Left renal pelvis (tissue), 4 donors: ENCODE data around the gene GHDC. TPM values are rescaled to one million over a fixed set of nuclear protein-coding genes. Genes with fewer than 3 reads are reported as not detected.
"Not testable (repeated sequence)": the region's sequence is repeated elsewhere in the genome, so short reads cannot be mapped to it uniquely, and the experiment has no call there.

Source experiments
- DNase-seq, 4 donors: peaks; one replicate each; pipeline ENCODE4 v3.0.0-alpha.2; 2013; ENCODE audit warnings: low read depth in 4 of 4, low spot score in 3 of 4
- polyA plus RNA-seq, 4 donors: library from polyadenylated mRNA; unstranded; fragments of 120-200 nt; gene quantifications; one replicate each; pipeline ENCODE4 v1.2.1, GENCODE V29; 2013; ENCODE audit not compliant: insufficient read length in 4 of 4

GHDC gene, protein sequence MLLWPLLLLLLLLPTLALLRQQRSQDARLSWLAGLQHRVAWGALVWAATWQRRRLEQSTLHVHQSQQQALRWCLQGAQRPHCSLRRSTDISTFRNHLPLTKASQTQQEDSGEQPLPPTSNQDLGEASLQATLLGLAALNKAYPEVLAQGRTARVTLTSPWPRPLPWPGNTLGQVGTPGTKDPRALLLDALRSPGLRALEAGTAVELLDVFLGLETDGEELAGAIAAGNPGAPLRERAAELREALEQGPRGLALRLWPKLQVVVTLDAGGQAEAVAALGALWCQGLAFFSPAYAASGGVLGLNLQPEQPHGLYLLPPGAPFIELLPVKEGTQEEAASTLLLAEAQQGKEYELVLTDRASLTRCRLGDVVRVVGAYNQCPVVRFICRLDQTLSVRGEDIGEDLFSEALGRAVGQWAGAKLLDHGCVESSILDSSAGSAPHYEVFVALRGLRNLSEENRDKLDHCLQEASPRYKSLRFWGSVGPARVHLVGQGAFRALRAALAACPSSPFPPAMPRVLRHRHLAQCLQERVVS
- polyA plus RNA-seq: 10 to 100 TPM in 3 of 4 donors, 1 to 10 TPM in 1; 7.6 to 22.3 (median 15.8) TPM

DNA sequence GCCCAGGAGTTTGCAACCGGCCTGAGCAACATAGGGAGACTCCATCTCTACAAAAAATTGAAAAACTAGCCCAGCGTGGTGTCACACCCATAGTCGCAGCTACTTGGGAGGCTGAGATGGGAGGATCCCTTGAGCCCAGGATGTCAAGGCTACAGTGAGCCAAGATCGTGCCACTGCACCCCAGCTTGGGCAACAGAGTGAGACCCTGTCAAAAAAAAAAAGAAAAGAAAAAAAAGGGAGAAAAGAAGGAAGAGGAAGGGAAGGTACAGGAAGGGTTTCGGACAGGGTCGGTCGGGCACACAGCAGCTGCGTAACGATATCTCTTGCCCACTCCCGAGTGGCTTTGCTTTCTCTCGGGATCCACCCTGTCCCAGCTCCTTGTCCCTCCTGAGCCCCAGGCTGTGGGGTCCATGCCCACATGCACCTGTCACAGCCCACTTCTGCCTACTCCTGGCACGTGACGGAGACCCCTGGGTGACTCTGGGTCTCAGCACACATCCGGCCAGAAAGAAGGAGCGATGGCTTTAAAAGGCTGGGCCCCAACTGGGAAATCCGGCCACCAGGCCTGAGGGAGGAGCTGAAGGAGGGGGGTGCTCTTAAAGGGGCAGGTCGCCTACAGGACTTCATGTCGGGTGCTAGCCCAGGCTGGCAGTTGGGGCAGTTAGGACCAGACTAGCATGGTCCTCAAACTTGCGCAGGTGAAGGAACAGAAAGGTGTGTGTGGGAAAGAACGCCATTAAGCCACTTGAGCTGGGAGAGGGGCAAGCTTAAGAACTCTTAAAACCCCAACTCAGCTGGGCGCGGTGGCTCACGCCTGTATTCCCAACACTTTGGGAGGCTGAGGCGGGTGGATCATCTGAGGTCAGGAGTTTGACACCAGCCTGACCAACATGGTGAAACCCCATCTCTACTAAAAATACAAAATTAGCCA, at the start of gene GHDC:
Gene GHDC (minus strand): TSS at position 526 of the 931 bp plus-strand sequence. CDS start 913 bp downstream, outside the sequence.
- DNase-seq: peak; percentile 65 to 76 (median 75)

DNA sequence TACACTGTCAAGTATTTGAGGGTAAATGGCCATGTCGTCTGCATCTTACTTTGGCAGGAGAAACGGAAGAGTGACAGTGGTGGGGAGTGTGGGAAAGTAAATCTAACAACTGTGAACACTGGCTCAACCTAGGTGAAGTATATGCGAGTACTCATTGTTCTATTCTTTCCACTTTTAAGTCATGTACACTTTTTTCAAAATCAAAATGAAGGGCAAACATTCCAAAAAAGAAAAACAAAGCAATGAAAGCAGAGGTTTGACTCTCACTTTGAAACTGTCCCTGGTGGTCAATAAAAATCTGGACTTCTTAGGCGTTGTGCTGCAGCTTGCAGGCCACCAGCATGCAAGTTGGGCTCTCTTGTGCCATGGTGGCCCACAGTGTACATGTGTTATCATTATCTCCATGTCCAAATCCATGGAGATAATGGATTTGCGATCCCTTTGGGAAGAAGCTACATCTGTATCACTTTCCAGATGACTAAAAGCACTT, 49.2 kb upstream of the GHDC start:
- no peak for DNase-seq

DNA sequence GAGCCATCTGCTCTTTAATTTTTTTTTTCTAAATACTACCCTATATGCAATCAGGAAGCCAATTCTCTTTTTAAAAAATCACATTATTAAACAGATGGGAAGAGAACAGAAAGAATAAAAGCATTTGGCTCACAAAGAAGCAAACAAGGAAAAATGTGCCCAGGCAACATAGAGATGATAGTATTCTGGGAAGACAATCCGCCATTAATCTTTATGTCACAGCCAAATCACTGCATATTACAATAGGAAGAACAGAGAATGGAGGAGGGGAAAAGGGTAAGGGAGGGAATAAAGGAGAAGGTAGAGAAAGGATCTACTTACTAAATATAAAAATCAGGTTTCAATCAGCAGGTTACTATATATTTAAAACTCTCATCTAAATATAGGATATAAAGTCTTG, 47.6 kb upstream of the GHDC start:
- DNase-seq: no peak

DNA sequence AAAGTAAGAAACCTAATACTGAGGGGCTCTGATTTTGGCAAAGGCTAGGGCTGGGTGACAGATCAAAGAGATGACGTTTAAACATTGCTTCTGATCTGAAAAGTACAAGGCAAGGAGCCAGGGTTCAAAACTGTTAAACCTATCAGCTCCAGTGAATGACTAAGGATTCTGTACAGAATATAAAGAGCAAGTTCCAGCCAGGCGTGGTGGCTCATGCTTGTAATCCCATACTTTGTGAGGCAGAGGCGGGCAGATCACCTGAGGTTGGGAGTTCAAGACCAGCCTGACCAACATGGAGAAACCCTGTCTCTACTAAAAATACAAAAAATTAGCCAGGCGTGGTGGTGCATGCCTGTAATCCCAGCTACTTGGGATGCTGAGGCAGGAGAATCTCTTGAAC, 46.6 kb upstream of the GHDC start:
- not testable (repeated sequence) for DNase-seq

DNA sequence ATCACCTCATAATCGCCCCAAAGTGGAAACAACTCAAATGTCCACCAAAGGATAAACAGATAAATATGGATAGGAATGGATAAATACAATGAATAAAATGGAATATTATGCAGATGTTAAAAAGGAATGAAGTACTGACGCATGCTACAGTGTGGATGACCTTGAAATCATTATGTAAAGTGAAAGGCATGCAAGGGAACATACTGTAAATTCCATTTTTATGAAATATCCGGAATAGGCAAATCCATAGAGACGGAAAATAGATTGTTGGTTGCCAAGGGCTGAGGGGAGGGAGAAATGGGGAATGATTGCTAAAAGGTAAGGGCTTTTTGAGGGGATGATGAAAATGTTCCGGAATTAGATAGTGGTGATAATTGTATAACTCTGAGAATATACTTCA, 45.9 kb upstream of the GHDC start:
- DNase-seq: no peak

DNA sequence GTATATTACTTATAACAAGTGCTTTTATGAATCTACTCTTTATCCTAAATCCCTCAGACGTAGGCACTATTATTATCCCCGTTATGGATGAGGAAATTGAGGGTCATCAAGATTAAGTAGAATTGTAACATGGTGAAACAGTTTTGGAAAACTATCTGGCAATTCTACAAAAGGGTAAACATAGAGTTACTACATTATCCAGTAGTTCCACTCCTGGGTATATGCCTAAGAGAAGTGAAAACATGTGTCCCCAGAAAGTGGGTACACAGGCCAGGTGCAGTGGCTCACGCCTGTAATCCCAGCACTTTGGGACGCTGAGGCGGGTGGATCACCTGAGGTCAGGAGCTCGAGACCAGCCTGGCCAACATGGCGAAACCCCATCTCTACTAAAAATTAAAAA, 45.3 kb upstream of the GHDC start:
- not testable (repeated sequence) for DNase-seq

DNA sequence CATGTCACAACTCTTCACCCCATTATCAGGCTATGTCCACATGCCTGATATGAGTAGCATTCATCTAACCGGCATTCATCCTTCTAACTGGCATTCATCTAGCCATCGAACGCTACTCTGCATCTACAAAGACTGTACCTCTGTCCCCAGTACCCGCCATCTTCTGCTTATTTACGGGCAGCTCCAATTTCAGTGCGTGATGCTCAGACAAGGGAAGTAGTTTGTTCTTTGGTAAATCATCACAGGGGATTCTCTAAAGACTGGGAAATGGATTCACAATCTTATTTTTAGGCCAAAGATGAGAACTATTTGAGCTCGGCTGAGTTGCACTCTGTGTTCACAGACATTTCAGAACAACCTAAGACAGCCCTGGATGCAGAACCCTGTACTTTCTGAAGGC, 42.5 kb upstream of the GHDC start:
- DNase-seq: no peak

DNA sequence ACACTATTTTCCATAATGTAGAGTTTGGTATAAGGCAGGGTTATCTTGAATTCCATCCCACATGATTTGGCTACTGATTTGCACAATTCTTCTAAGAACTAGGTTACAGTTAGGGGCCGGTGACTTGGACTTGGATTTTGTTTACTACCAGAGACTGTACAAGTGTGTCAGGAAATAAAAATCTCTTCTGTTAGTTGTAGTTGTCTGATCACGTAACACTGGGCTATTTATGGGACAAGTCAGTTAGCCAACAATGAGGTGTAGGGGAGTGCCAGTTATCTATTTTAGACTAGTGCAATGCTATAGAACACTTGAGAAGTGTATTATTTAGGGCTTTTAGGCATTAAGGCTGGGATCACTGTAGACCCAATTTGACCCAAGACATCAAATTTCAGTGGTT, 39.7 kb upstream of the GHDC start:
- DNase-seq: no peak

DNA sequence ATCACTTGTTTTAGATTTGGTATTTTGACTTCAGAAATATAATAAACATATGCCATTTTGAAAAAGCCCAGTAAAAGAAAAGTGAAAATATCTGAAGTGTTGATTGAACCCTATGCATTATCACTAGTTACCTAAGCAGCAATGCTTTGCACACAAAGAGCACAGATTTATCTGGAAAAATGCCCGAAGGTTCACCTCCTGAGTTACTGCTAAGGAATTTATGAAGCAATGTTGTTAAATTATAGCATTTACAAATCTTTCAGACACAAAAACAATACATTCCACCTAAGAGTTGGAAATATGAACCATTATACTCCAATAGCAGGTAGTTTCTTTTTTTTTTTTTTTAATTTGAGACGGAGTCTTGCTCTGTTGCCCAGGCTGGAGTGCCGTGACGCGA, 38.9 kb upstream of the GHDC start:
- DNase-seq: no peak

DNA sequence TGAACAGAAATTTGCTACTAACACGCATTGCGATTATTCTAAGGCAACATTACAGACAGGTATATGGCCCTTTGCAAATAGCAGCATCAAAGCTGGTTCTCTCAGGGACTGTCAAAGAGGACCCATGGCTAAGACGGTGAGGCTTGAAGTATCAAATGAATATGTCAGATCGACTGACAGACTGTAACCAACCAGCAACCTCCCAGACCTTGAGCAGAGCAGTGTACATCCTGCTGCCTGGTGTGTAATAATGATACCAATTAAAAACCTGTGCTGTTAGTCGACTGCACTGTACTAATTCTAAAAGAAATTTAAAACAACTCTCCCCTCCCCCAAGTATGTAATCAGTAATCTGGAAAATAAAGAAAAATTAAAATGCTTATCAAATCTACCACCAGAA, 35.9 kb upstream of the GHDC start:
- no peak for DNase-seq

DNA sequence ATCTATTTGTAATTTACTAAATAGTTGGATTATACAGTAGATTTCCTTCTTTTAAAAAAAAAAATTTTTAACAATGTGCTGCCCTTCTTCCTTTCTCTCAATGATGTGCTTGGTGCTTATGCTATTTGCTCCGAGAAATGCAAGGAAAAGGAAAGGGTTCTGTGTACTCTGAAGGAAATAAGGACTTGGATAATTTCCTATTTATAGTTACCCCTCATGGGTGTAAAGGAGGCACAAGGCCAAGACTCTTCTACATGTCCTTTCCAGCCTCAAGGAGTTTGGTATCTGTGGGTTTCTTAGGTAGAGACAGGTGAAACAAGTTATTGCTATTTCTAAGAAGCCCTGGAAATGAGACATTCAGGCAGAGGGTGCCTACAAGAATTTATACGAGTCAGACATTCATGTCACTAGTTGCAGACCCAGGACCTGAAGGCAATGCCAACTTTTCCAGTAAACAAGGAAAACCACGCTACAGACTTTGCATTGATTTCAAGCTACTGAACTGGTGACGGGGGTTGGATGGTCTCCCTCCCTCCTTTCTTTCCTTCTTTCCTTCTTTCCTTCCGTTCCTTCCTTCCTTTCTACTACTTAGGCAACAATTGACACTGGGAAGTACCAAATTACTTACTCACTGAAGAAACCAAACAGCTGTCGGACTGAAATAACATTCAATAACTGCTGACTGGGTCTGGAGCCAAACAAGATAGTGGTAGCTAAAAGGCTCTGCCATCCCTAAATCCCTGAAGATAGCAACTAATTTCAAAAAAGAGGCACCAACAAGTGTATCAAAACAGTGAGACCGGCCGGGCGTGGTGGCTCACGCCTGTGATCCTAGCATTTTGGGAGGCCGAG, 33.8 kb upstream of the GHDC start:
- no peak for DNase-seq

DNA sequence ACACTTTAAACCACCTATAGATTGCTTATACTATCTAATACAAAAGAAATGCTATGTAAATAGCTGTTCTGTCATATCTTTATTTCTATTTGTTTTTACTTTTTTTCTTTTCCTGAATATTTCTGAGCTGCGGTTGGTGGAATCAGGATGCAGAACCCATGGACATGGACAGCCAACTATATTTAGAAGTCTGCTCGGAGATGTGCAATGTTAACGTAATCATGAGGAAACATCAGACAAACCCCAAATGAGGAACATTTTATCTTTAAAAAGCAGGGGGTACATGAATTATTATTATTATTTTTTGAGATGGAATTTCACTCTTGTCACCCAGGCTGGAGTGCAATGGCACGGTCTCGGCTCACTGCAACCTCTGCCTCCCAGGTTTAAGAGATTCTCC, 31.4 kb upstream of the GHDC start:
- DNase-seq: no peak

DNA sequence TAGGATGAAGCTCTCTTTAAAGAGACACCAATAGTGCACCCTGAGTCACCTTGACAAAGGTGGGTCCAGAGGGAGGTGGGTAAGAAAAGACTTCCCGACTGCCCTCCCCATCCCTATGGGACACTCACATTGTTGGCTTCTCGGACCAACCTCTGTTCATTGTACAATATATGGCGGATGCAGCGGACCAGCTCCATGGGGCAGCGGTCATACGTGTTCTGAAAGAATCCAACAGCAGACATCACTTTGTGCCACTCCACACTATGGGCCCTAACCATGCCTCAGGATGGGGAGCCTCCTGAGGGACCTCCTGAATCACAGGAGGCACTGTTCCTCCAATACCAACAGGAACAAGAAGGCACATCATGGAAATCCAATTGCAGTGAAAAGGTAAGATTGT, 30.4 kb upstream of the GHDC start:
- no peak for DNase-seq

DNA sequence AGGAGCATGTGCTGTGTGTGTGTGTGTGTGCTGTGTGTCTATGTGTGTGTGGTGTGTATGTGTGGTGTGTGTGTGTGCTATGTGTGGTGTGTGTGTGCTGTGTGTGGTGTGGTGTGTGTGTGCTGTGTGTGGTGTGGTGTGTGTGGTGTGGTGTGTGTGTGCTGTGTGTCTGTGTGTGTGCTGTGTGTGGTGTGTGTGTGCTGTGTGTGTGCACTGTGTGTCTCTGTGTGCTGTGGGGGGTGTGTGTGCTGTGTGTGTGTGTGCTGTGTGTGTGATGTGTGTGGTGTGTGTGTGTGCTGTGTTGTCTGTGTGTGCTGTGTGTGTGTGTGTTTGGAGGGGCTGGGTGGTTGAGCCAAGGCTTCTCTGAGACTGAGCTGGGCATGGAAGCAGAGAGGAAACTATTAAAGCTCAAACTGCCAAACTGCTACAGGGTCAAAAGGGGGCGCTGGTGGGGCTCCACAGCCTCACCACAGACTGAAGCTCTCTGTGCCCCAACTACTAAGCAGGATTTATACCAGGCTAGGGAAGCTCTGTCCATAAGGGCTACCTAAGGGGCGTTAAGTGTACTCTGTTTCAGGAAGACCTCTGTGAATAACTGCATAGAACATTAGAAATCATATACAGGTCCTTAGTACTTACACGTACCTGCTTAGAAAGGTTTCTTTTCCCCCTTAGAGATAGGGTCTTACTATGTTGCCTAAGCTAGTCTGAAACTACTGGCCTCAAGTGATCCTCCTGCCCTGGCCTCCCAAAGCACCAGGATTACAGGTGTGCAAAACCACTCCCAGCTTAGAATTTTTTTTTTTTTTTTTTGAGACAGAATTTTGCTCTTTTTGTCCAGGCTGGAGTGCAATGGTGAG, 27.8 kb upstream of the GHDC start:
- no peak for DNase-seq

DNA sequence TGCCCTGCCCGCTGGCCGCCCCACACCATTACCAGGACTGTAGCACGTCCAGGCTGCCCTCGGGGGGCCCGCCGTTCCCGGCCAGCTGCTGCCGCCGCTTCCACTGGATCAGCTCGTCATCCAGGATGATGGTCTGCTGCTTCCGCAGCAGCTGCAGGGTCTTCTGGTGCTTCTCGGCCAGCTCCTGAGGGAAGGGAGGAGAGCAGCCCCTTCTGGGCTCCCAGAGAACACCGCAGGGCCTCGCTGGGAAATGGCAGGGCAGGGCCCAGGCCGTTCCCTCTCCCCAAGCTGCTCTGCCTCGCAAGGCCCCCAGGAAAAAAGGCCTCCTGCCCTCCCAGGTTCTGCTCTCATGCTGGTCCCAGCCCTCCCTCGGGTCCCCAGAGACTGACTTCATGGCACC, 25.0 kb upstream of the GHDC start:
- DNase-seq: not testable (repeated sequence)

DNA sequence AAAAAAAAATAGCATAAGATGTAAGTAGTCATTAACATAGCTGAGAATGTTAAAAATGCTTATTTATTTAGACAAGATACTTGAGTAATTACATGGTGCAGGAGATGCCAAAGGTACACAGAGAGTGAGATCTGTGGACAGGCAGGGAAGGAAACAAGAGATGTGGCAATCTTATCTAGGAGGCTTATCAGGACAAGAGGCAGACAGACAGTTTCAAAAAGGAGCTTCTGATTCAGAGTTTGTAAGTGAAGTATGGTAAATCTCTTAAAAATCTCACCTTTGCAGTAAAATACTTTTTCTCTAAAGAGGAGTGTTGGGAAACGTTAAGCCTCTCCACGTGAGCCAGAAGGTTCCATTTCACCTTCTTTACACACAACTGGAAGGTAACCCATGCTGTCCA, 19.9 kb upstream of the GHDC start:
- no peak for DNase-seq

DNA sequence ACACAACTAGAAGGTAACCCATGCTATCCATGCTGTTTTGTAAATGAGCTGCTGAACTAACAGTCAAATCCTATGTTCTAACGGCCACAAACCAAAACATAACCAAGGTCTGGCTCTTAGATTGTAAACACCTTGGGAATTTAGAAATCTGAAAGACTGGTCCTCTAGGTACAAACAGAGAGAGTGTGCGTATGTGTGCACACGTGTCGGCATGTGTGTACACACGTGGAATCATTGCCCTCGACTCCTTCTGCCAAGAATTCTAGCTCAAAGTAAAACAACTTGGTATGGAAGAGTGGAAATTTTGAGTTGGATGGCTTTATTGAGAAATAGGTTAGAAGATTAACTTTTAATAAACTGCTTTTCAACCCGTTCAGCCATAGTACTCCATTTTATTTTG, 18.1 kb upstream of the GHDC start:
- DNase-seq: no peak

DNA sequence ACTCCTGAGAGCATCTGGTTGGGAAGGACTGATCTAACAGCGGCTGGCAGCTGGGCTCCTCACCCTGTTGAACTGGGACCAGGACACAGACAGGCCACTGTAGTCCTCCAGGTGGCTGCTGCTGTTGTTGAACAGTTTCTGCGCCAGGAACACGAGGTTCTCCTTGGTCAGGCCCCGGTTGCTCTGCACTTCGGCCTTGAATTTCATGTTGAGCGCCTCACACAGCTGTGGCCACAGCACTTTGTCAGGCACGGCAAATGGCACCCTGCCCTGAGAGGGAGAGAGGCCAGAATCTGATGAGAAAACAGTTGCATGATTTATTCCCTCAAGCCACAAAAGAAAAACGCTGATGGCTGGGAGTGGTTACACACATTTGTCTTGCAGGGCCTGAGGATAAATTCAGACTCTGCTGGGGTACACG, 17.6 kb upstream of the GHDC start:
- DNase-seq: not testable (repeated sequence)

DNA sequence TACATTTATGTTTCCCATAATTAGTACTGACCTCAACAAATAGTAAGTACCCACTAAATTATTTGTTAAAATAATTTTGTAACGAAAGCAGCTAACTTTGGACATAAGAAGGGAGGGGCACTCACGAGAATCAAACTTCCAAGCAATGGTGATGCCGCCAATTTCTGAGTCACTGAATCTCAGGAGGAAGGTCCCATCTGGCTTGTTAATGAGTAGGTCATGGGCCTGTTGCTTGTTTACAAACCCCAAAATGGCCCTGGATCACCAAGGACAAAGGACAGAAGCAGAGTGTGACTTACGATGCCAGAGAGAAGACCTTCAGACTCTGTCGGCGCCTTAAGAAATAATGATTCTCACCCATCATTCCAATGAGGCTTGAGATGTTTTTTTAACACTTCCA, 15.8 kb upstream of the GHDC start:
- DNase-seq: no peak
